ENCODE results near the gene TMEM130. TPM values are rescaled to one million over a fixed set of nuclear protein-coding genes. Genes with fewer than 3 reads are reported as not detected.

The TMEM130 gene
- polyA plus RNA-seq, 1 donor (not counting 4 experiments of a cell fraction or from before 2014, with no cell fraction given): not detected

DNA sequence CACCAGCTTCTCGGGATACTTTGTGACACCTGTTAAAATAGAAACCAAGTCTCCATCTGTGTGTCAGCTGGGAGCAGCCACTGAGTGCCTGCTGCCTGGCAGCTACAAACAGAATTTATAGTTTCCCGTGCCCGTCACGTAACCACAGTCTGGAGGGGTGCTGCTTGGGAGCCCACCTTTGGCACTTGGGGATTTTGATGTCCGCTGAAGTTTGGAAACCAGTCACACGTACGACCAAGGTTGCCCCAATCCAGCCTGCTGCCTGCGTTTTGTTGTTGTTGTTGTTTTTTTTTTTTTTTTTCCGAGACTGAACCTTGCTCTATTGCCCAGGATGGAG, 10.1 kb upstream of the TMEM130 start:
- dilution Hi-C loops (cut with MboI; ENCODE audit: extremely low pct_ligation_motif_present, low sequenced_read_pairs): no loop called here
- Histone ChIP-seq H3K9me3 (ENCODE audit: control insufficient read depth, low read depth, low read length) (no peaks in the 10 kb centered on the region), H2AFZ (ENCODE audit: control insufficient read depth, low read length) (no peak overlapping the region), H3K27ac (ENCODE audit: control insufficient read depth, insufficient read depth, low read length) (no peak overlapping the region), H3K36me3 (ENCODE audit: control insufficient read depth in 2 of 2, extremely low read depth in 1 of 2, insufficient read depth in 2 of 2, low read length in 2 of 2) (peaks cover 13 to 16% of the 10 kb centered on the region in 2 experiments), H3K4me2 (ENCODE audit: control insufficient read depth, extremely low read depth, insufficient read depth, low read depth, low read length) (peak overlapping the region; percentile 96), H3K4me1 (ENCODE audit: control insufficient read depth, extremely low read depth, insufficient read depth, low read length) (peaks cover 18% of the 10 kb centered on the region), H3K4me3 (ENCODE audit: control insufficient read depth in 2 of 3, extremely low read depth in 1 of 3, insufficient read depth in 2 of 3, low read depth in 1 of 3, low read length in 3 of 3) (peak overlapping the region; percentile 82 to 99 (median 90)), H3K27me3 (ENCODE audit: control insufficient read depth, extremely low read depth, insufficient read depth, low read length) (no peaks in the 10 kb centered on the region), H3K79me2 (ENCODE audit: control insufficient read depth, insufficient read depth, low read length) (peaks cover 34% of the 10 kb centered on the region), H3K9me1 (ENCODE audit: control insufficient read depth, extremely low read depth, insufficient read depth, low read length) (no peaks in the 10 kb centered on the region), H3K9ac (ENCODE audit: control insufficient read depth, extremely low read depth, insufficient read depth, low read length) (peak overlapping the region; percentile 94), H4K20me1 (ENCODE audit: control insufficient read depth, extremely low read depth, insufficient read depth, low read length) (peaks cover 6% of the 10 kb centered on the region)
- TF ChIP-seq CTCF (optimal IDR thresholded peaks at IDR 0.05 in 1 of 3, IDR thresholded peaks at IDR 0.05 in 1 of 3, conservative IDR thresholded peaks at IDR 0.05 in 1 of 3; ENCODE audit: extremely low read depth in 1 of 3, insufficient read depth in 2 of 3, low read length in 3 of 3): no peak
- TF ChIP-seq EZH2 (IDR thresholded peaks at IDR 0.05; ENCODE audit: low read length): no peak
- no peak for FAIRE-seq
- DNase-seq (ENCODE audit: low read depth, low spot score): no peak

DNA sequence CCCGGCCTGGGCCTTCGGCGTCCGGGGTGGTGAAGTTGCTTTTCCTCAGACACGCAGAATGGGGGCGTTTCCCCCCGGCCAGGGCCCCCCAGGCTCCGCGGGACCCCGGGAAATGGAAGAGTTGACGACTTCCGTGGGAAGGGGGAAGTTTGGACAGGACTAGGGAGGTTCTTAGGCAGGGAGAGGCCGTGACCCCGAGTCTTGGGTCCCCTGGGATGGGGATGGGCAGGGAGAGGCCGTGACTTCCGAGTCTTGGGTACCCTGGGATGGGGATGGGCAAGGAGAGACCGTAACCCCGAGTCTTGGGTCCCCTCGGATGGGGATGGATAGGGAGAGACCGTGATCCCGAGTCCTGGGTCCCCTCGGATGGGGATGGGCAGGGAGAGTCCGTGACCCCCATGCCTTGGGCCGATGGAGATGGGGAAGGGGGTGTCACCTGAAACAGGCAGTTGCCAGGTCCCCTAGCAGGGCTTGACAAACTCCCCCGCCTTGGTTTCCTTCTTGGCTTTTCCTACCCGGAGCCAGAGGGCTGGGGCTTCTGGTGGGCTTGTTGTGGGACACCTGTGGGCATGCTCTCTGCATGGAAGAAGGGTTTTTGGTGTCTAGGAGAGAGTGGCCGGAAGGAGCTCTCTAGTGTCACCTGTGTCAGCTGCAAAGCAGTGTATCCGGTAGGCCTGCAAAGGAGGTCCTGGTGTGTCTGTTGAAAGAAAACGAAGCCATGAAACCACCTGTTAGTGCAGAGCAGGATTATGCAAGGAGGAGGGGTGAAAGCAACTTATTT, 9.6 kb upstream of the TMEM130 start:
- DNase-seq (ENCODE audit: low read depth, low spot score): peak; percentile 44
- FAIRE-seq: peak; percentile 9

More for the DNA sequence above, 9.6 kb upstream of the TMEM130 start:
- peaks cover 18% of the 10 kb centered on the region for H3K4me1 ChIP-seq (ENCODE audit: control insufficient read depth, extremely low read depth, insufficient read depth, low read length)
- H3K9me1 ChIP-seq (ENCODE audit: control insufficient read depth, extremely low read depth, insufficient read depth, low read length): no peaks in the 10 kb centered on the region
- H3K36me3 ChIP-seq (ENCODE audit: control insufficient read depth in 2 of 2, extremely low read depth in 1 of 2, insufficient read depth in 2 of 2, low read length in 2 of 2): peaks cover 10 to 16% of the 10 kb centered on the region in 2 experiments
- H3K4me2 ChIP-seq (ENCODE audit: control insufficient read depth, extremely low read depth, insufficient read depth, low read depth, low read length): peak overlapping the region; percentile 96
- TF ChIP-seq EZH2 (IDR thresholded peaks at IDR 0.05; ENCODE audit: low read length): no peak
- peak; percentile 27 to 44 (median 33) for TF ChIP-seq CTCF (optimal IDR thresholded peaks at IDR 0.05 in 1 of 3, IDR thresholded peaks at IDR 0.05 in 1 of 3, conservative IDR thresholded peaks at IDR 0.05 in 1 of 3; ENCODE audit: extremely low read depth in 1 of 3, insufficient read depth in 2 of 3, low read length in 3 of 3)
- no peaks in the 10 kb centered on the region for H3K9me3 ChIP-seq (ENCODE audit: control insufficient read depth, low read depth, low read length)
- no peaks in the 10 kb centered on the region for H3K27me3 ChIP-seq (ENCODE audit: control insufficient read depth, extremely low read depth, insufficient read depth, low read length)
- H4K20me1 ChIP-seq (ENCODE audit: control insufficient read depth, extremely low read depth, insufficient read depth, low read length): peaks cover 3% of the 10 kb centered on the region
- dilution Hi-C loops (cut with MboI; ENCODE audit: extremely low pct_ligation_motif_present, low sequenced_read_pairs): no loop called here
- peak overlapping the region; percentile 94 for H3K9ac ChIP-seq (ENCODE audit: control insufficient read depth, extremely low read depth, insufficient read depth, low read length)
- H3K4me3 ChIP-seq (ENCODE audit: control insufficient read depth in 2 of 3, extremely low read depth in 1 of 3, insufficient read depth in 2 of 3, low read depth in 1 of 3, low read length in 3 of 3): peak overlapping the region; percentile 82 to 99 (median 90)
- peaks cover 32% of the 10 kb centered on the region for H3K79me2 ChIP-seq (ENCODE audit: control insufficient read depth, insufficient read depth, low read length)
- peak overlapping the region; percentile 85 for H3K27ac ChIP-seq (ENCODE audit: control insufficient read depth, insufficient read depth, low read length)
- peak overlapping the region; percentile 89 for H2AFZ ChIP-seq (ENCODE audit: control insufficient read depth, low read length)
